ENCODE results near the gene TMEM187.

Gene TMEM187

DNA sequence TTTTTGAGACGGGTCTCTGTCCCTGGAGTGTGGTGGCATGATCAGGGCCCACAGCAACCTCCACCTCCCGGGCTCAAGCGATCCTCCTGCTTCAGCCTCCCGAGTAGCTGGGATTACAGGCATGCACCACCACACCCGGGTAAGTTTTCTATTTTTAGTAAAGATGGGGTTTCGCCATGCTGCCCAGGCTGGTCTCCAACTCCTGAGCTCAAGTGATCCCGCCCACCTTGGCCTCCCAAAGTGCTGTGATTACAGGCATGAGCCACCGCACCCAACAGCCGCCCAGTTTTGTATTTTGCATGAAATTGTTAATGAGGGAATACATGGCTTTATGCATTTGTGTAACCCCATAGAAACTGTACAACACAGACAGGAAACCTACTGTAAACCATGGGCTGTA lies 43.7 kb upstream of the TMEM187 start:
- H3K4me1 ChIP-seq (ENCODE audit: control insufficient read depth, insufficient read depth, low read length, poor library complexity, severe bottlenecking): peaks cover 14% of the 10 kb centered on the region
- no peak overlapping the region for H3K27ac ChIP-seq (ENCODE audit: low read depth, low read length, severe bottlenecking)
- no peak overlapping the region for H3K4me3 ChIP-seq (ENCODE audit: extremely low read depth, insufficient read depth, low read length, poor library complexity, severe bottlenecking)
- peaks cover 22% of the 10 kb centered on the region for H3K36me3 ChIP-seq (ENCODE audit: control insufficient read depth, insufficient read depth, low read length)
- no peaks in the 10 kb centered on the region for H3K9me3 ChIP-seq (ENCODE audit: control insufficient read depth, low read length)
- 60% methylated on average over 1 of the region's 9 CpGs; no CpG with 5 or more reads in 1 of the 2 experiments for WGBS, 2 experiments (ENCODE audit: insufficient coverage in 2 of 2)

DNA sequence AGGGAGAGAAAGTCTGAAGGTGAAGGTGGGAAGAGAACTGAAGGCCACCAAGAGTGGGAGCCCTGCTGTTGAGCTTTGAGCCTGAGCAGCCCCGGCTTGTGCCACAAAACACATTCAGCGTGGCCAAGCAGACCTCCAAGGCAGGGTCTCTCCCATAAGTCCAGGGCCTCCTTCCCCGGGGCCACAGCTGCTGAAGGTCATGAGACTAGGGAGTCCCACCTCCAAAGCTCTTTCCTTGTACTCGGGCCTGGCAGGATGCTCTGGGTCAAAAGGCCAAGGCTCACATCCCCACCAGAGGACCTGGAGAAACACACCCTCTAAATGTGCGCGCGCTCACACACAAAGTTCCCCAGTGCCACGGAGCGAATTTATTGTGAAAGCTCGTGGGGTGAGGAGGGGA lies 43.0 kb upstream of the TMEM187 start:
- Histone ChIP-seq H3K36me3 (ENCODE audit: control insufficient read depth, insufficient read depth, low read length) (peaks cover 22% of the 10 kb centered on the region), H3K9me3 (ENCODE audit: control insufficient read depth, low read length) (no peaks in the 10 kb centered on the region), H3K27ac (ENCODE audit: low read depth, low read length, severe bottlenecking) (no peak overlapping the region), H3K4me1 (ENCODE audit: control insufficient read depth, insufficient read depth, low read length, poor library complexity, severe bottlenecking) (peaks cover 10% of the 10 kb centered on the region), H3K4me3 (ENCODE audit: extremely low read depth, insufficient read depth, low read length, poor library complexity, severe bottlenecking) (no peak overlapping the region)
- 100% methylated on average over 1 of the region's 10 CpGs for WGBS, 2 experiments (ENCODE audit: insufficient coverage in 2 of 2)

DNA sequence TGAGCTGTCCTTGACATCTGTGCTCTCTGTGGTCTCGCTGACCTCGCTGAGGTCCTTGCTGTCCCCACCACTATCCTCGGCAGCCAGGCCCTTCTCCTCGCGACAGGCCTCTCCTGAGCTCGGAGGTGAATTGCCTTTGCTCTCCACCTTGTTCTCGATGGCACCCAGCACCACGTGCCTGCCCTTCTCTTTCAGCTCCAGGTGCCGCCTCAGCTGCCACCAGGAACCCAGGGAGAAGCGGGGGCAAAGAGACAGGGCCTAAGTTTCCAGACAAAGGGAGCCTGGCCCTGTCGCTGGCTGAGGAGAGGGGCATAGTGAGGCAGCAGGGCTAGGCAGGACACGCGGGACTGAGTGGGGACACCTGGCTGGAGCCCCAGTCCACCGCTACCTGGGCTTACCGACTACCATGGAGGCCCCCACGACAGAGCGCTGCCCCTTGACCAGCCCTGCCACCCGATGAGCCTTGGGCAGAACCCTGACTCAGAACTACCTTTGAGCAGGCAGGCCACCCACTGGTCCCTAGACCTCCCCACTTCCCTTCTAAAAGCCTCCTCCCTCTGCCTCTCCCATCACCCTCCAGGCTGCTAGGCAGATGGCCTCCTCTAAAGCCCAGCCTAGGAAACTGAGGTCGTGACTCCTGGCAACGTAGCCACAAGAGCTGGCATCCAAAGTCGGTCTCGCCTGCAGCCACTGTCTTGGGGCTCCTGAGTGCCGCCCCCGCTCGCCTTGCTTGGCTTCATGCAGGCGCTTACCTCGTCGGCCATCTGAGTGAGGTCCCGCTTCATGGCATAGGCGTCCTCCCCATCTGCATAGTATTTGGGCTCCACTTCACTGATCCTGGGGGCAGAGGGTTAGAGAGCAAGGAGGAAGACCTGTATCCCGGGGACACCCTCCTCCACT lies 42.3 kb upstream of the TMEM187 start:
- Histone ChIP-seq H3K4me3 (ENCODE audit: extremely low read depth, insufficient read depth, low read length, poor library complexity, severe bottlenecking) (no peak overlapping the region), H3K36me3 (ENCODE audit: control insufficient read depth, insufficient read depth, low read length) (peaks cover 22% of the 10 kb centered on the region), H3K9me3 (ENCODE audit: control insufficient read depth, low read length) (no peaks in the 10 kb centered on the region), H3K27ac (ENCODE audit: low read depth, low read length, severe bottlenecking) (no peak overlapping the region), H3K4me1 (ENCODE audit: control insufficient read depth, insufficient read depth, low read length, poor library complexity, severe bottlenecking) (peaks cover 6% of the 10 kb centered on the region)
- 95 to 100% methylated on average over 15 to 21 of the region's 31 CpGs for WGBS, 2 experiments (ENCODE audit: insufficient coverage in 2 of 2)

DNA sequence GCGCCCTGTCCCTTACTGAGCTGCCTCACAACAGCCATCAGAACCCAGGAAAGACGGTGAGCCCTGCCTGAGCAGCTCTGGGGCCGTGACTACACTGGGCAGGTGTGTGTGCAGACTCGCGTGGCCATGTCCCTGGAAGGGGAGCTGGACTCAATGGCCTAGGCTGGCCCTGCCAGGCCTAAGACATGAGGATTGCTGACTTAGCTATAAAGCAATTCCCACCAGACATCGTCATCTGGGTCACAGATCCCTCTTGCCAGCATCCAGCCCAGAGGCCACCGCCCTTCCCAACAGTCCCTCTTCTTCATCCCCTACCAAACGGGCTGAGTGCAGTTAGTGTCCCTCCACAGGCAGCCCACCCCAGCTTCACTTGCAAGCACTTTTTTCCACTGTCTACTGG lies 41.4 kb upstream of the TMEM187 start:
- Histone ChIP-seq H3K9me3 (ENCODE audit: control insufficient read depth, low read length) (no peaks in the 10 kb centered on the region), H3K36me3 (ENCODE audit: control insufficient read depth, insufficient read depth, low read length) (peaks cover 22% of the 10 kb centered on the region), H3K27ac (ENCODE audit: low read depth, low read length, severe bottlenecking) (no peak overlapping the region), H3K4me3 (ENCODE audit: extremely low read depth, insufficient read depth, low read length, poor library complexity, severe bottlenecking) (no peak overlapping the region), H3K4me1 (ENCODE audit: control insufficient read depth, insufficient read depth, low read length, poor library complexity, severe bottlenecking) (peaks cover 4% of the 10 kb centered on the region)
- 92% methylated on average over 2 of the region's 8 CpGs; no CpG with 5 or more reads in 1 of the 2 experiments for WGBS, 2 experiments (ENCODE audit: insufficient coverage in 2 of 2)

DNA sequence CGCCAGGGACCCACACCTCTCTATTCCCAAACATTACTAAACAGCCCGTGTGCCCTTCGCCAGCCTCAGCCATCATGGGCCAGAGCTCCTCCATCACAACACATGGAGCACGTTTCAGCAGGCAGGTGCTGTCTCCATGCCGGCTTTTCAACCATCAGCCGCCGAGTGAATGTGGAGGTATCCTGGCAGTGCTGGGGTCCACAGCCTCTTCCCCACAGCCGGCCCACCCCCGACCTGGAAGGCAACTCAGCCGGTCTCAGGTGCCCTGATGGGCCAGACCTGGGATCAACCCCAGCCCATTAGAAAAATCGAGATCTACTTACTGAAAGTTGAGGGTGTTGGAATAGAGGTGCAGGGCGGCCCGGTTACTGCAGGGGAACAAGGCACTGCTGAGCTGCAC lies 40.8 kb upstream of the TMEM187 start:
- Histone ChIP-seq H3K4me3 (ENCODE audit: extremely low read depth, insufficient read depth, low read length, poor library complexity, severe bottlenecking) (no peak overlapping the region), H3K36me3 (ENCODE audit: control insufficient read depth, insufficient read depth, low read length) (peaks cover 22% of the 10 kb centered on the region), H3K4me1 (ENCODE audit: control insufficient read depth, insufficient read depth, low read length, poor library complexity, severe bottlenecking) (peaks cover 4% of the 10 kb centered on the region), H3K27ac (ENCODE audit: low read depth, low read length, severe bottlenecking) (no peak overlapping the region), H3K9me3 (ENCODE audit: control insufficient read depth, low read length) (no peaks in the 10 kb centered on the region)
- 90 to 98% methylated on average over 2 to 7 of the region's 13 CpGs for WGBS, 2 experiments (ENCODE audit: insufficient coverage in 2 of 2)

DNA sequence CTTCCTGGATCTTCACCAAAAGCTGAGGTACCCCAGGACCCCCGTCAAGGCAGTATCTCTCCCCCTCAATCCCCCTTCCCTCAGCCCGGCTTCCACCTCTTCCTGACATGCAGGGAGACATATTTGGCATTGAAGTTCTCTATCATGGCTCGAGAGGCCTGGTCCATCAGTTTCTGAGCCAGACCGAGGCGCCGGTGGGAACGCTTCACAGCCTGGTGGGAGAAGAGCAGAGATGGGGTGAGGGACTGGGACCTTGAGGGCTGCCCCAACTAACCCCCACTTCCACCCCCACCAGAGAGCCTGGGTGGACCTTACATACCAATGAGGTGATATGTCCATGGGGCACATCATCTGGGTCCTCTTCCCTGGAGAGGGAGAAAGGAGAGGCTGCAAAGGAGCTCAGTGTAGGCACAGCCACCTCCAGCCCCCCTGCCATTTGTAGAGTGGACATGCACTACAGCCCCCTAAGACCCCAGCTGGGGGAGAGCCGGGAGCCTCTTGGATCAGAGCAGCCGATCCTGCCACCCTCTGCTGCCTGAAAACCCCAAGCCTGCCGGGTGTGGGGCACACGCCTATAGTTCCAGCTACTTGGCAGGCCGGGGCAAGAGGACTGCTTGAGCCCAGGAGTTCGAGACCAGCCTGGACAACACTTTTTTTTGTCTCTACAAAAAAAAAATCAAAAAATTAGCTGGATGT lies 40.2 kb upstream of the TMEM187 start:
- H3K4me3 ChIP-seq (ENCODE audit: extremely low read depth, insufficient read depth, low read length, poor library complexity, severe bottlenecking): no peak overlapping the region
- peaks cover 22% of the 10 kb centered on the region for H3K36me3 ChIP-seq (ENCODE audit: control insufficient read depth, insufficient read depth, low read length)
- no peak overlapping the region for H3K27ac ChIP-seq (ENCODE audit: low read depth, low read length, severe bottlenecking)
- H3K9me3 ChIP-seq (ENCODE audit: control insufficient read depth, low read length): no peaks in the 10 kb centered on the region
- no peaks in the 10 kb centered on the region for H3K4me1 ChIP-seq (ENCODE audit: control insufficient read depth, insufficient read depth, low read length, poor library complexity, severe bottlenecking)
- WGBS, 2 experiments (ENCODE audit: insufficient coverage in 2 of 2): 91 to 100% methylated on average over 3 to 4 of the region's 13 CpGs

DNA sequence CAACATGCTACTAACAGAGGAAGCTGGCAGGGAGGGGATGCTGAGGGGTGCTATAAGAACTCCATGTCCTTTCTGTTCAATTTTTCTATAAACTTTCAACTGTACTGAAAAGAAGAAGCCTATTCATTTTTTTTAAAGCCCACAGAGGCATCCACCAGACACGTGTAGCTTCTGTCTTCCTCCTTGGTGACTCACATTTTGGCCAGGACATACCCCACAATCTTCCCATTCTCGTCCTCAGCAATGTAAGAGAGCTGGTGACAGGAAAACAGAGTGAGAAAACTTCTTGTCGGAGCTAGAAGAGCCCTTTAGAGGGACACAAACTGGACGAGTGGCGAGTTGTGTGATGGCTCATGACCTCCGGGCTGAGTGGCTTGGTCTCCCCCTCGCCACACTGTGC lies 38.8 kb upstream of the TMEM187 start:
- peak overlapping the region; percentile 59 for H3K4me3 ChIP-seq (ENCODE audit: extremely low read depth, insufficient read depth, low read length, poor library complexity, severe bottlenecking)
- 68 to 100% methylated on average over 1 to 4 of the region's 7 CpGs for WGBS, 2 experiments (ENCODE audit: insufficient coverage in 2 of 2)

DNA sequence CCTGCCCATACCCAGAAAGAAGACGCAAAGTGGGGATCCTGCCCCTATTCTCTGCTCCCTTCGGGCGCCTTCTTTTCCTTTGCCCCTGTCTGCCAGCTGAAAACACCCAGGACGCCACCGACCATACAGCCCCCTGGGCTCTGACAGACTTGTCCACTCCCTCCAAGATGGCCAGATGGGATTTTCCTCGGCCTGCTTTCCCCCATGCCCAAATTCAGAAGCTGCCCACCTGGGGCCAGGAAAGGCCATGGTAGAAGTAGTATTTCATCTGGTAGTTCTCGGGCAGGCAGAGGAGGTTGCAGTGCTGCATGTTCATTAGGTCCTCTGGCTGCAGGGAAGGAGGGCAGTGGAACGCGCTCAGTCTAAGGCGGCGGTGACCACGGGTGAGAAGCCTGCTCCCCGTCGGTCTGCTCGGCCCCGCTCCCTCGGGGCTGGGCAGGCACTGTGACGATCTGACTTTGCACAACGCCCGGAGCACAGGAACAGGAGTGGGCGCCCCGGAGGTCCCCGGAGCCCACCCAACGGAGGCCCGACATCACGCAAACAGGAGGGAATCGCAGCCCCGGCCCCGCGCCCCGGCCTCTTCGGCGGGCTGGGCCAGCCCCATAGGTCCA lies 38.3 kb upstream of the TMEM187 start:
- peak overlapping the region; percentile 59 for H3K4me3 ChIP-seq (ENCODE audit: extremely low read depth, insufficient read depth, low read length, poor library complexity, severe bottlenecking)
- no peaks in the 10 kb centered on the region for H3K9me3 ChIP-seq (ENCODE audit: control insufficient read depth, low read length)
- peaks cover 22% of the 10 kb centered on the region for H3K36me3 ChIP-seq (ENCODE audit: control insufficient read depth, insufficient read depth, low read length)
- peak overlapping the region; percentile 5 for H3K27ac ChIP-seq (ENCODE audit: low read depth, low read length, severe bottlenecking)
- WGBS, 2 experiments (ENCODE audit: insufficient coverage in 2 of 2): 2 to 4% methylated on average over 13 to 25 of the region's 33 CpGs
- H3K4me1 ChIP-seq (ENCODE audit: control insufficient read depth, insufficient read depth, low read length, poor library complexity, severe bottlenecking): no peaks in the 10 kb centered on the region

More for the DNA sequence above, 38.8 kb upstream of the TMEM187 start:
- Histone ChIP-seq H3K9me3 (ENCODE audit: control insufficient read depth, low read length) (no peaks in the 10 kb centered on the region), H3K36me3 (ENCODE audit: control insufficient read depth, insufficient read depth, low read length) (peaks cover 22% of the 10 kb centered on the region), H3K4me1 (ENCODE audit: control insufficient read depth, insufficient read depth, low read length, poor library complexity, severe bottlenecking) (no peaks in the 10 kb centered on the region), H3K27ac (ENCODE audit: low read depth, low read length, severe bottlenecking) (no peak overlapping the region)

DNA sequence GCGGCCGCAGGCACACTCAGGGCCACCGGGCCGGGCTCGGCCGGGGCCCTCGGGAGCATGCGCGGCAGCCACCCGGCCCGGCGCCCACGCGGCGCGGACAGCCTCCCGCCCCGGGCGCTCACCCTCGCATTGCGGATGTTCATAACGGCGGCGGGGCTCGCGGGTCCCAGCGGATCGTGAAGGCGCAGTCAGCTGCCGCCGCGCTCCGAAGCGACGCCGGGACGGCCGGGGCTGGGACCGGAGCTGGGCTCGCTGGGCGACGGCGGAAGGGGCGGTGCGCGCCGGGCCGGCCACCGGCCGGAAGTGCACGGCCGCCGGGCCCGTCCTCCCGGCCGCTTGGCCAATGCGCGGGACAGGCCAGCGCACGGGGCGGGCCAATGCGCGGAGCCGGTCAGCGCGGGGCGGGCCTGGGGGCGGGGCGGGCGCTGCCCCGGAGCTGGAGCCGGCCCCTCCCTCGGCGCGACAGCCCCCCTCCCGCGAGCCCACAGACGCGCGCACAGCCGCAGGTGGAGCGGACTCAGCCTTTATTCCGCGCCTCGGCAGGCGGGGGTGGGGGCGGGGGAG lies 37.7 kb upstream of the TMEM187 start, which contains the start of gene NAA10:
Gene NAA10 (minus strand): TSS at position 276 of the 564 bp plus-strand sequence. CDS start 133 bp downstream, at position 143.
- peak within 1 kb of the TSS; percentile 59 for H3K4me3 ChIP-seq (ENCODE audit: extremely low read depth, insufficient read depth, low read length, poor library complexity, severe bottlenecking)
- peaks cover 21% of the 10 kb centered on the region for H3K36me3 ChIP-seq (ENCODE audit: control insufficient read depth, insufficient read depth, low read length)
- H3K9me3 ChIP-seq (ENCODE audit: control insufficient read depth, low read length): no peaks in the 10 kb centered on the region
- H3K27ac ChIP-seq (ENCODE audit: low read depth, low read length, severe bottlenecking): peak within 1 kb of the TSS; percentile 5
- WGBS, 2 experiments (ENCODE audit: insufficient coverage in 2 of 2): 0% methylated on average over 12 of the region's 87 CpGs
- no peaks in the 10 kb centered on the region for H3K4me1 ChIP-seq (ENCODE audit: control insufficient read depth, insufficient read depth, low read length, poor library complexity, severe bottlenecking)

DNA sequence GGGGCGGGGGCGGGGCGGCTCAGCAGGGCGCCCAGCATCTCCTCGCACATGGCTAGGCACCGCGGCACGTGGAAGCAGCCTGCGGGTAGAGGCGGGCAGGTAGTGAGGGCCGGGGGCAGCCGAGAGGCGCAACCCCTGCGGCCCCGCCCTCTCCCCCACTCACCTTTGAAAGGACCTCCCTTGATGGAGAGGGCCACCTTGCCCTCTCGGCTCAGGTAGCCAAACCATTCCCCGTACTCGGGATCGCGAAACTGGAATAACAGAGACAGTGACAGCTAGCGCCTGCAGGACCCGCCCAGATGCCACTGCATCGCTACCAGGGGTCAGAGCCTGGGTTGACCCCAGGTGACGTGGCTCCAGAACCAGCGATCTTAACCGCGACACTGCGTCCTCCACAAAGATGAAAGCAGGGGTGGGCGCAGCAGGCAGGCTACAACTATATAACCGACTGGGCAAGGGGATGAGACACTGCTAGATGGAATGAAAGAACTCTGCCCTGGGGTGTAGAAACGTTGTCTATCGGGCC lies 37.2 kb upstream of the TMEM187 start:
- Histone ChIP-seq H3K9me3 (ENCODE audit: control insufficient read depth, low read length) (no peaks in the 10 kb centered on the region), H3K4me1 (ENCODE audit: control insufficient read depth, insufficient read depth, low read length, poor library complexity, severe bottlenecking) (no peaks in the 10 kb centered on the region), H3K4me3 (ENCODE audit: extremely low read depth, insufficient read depth, low read length, poor library complexity, severe bottlenecking) (peak overlapping the region; percentile 14), H3K27ac (ENCODE audit: low read depth, low read length, severe bottlenecking) (no peak overlapping the region), H3K36me3 (ENCODE audit: control insufficient read depth, insufficient read depth, low read length) (peaks cover 19% of the 10 kb centered on the region)
- 24 to 49% methylated on average over 9 to 21 of the region's 32 CpGs for WGBS, 2 experiments (ENCODE audit: insufficient coverage in 2 of 2)

Measured in mesodermal cell (in vitro differentiated cells).